Stimulated activated naive CD8-positive, alpha-beta T cell treated with anti-CD3 and anti-CD28 coated beads, Interleukin-15, Interleukin-2, amounts not matched to agents 100 ng/mL and 50 ng/mL, for 24 hours (primary cell): ENCODE results near the gene DPPA2.

Experiments
- H3K27ac Mint-ChIP-seq: one replicate; pipeline ENCODE4 v1.8.0; 2021; ENCODE audit warnings: mild to moderate bottlenecking, mixed read lengths
- H3K27me3 Mint-ChIP-seq: one replicate; pipeline ENCODE4 v1.8.0; 2021; ENCODE audit warnings: mixed read lengths
- H3K36me3 Mint-ChIP-seq: one replicate; pipeline ENCODE4 v1.8.0; 2021; ENCODE audit warnings: low read depth, mixed read lengths
- H3K4me1 Mint-ChIP-seq: one replicate; pipeline ENCODE4 v1.8.0; 2021; ENCODE audit warnings: low read depth, mixed read lengths
- H3K4me3 Mint-ChIP-seq: one replicate; pipeline ENCODE4 v1.8.0; 2021; ENCODE audit warnings: mild to moderate bottlenecking, mixed read lengths
- H3K9me3 Mint-ChIP-seq: one replicate; pipeline ENCODE4 v1.8.0; 2021; ENCODE audit warnings: mixed read lengths

The DPPA2 gene

DNA sequence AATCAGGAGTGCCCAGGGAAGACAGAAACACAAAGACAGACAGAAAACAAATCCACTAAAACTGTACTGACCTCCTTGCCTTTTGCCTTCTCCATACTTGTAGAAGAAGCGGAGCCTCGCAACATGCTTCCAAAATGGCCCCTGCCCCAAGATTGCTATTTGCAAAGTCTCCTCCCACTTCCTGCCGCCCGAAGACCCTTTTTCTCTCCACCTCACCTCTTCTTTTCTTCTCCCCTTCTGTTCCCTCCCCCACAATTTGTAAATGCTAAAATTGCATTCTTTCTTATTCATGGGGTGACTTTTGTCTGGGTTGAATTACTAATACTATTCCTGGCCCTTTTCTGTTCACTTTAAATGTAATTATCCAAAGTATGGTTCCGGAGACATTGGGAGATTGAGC, 21.1 kb upstream of the DPPA2 start, which contains the start of gene DPPA4:
DPPA4 (minus strand) TSS at position 154 of the 400 bp plus-strand sequence; CDS start at position 125, 29 bp downstream.
- H3K27ac Mint-ChIP-seq: no peak within 1 kb of the TSS
- H3K27me3 Mint-ChIP-seq: peaks cover 23% of the 10 kb centered on the region
- H3K36me3 Mint-ChIP-seq: peaks cover 6% of the 10 kb centered on the region
- H3K4me1 Mint-ChIP-seq: peaks cover 13% of the 10 kb centered on the region
- no peaks in the 10 kb centered on the region for H3K9me3 Mint-ChIP-seq
- peak within 1 kb of the TSS; percentile 79 for H3K4me3 Mint-ChIP-seq

DNA sequence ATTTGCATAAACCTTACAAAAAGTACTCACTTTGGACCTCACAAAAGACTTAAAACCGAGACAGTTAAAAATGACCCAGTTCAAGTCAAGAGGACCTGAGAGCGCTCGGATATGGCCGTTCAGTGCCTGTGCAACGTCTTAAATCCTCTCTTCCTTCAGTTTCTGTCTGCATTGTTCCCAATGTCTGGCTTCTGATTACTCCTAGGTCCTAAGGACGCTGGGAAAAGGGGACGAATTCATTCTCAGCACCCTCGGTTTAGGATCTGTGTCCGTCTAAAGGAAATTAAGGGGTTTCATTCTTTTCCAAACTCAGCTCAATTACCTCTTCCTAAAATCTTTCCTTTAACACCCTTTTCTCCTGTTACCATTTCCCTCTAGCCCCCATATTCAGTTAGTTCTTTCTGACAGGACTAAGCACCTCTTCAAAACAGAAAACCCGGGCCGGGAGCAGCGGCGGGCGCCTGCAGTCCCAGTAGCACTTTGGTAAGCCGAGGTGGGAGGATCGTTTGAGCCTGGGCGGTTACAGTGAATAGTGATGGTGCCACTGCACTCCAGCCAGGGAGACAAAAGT, 20.1 kb upstream of the DPPA2 start:
- Mint-ChIP-seq H3K27ac (no peak overlapping the region), H3K27me3 (peaks cover 23% of the 10 kb centered on the region), H3K4me3 (peak overlapping the region; percentile 79), H3K4me1 (peaks cover 13% of the 10 kb centered on the region), H3K36me3 (peaks cover 6% of the 10 kb centered on the region), H3K9me3 (no peaks in the 10 kb centered on the region)

DNA sequence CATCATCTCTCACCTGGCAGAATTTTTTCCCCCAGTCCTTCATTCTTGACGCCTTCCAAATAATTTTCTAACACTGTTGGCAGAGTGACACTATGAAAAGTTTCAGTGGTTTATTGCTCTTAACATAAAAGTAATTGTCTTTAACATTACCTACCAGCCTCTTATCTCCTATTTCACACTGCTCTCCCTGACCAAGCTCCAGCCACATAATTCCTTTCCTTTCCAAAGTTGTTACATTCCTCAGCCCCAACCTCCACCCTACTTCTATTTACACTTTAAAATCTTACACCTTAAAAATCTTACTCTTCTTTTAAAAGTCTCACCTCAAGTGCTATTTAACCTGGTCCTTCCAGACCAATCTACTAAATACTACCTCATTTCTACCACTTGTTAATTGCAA, 18.3 kb upstream of the DPPA2 start:
- no peak overlapping the region for H3K27ac Mint-ChIP-seq
- peaks cover 13% of the 10 kb centered on the region for H3K4me1 Mint-ChIP-seq
- H3K27me3 Mint-ChIP-seq: peaks cover 23% of the 10 kb centered on the region
- H3K9me3 Mint-ChIP-seq: no peaks in the 10 kb centered on the region
- H3K36me3 Mint-ChIP-seq: peaks cover 6% of the 10 kb centered on the region
- H3K4me3 Mint-ChIP-seq: no peak overlapping the region

DNA sequence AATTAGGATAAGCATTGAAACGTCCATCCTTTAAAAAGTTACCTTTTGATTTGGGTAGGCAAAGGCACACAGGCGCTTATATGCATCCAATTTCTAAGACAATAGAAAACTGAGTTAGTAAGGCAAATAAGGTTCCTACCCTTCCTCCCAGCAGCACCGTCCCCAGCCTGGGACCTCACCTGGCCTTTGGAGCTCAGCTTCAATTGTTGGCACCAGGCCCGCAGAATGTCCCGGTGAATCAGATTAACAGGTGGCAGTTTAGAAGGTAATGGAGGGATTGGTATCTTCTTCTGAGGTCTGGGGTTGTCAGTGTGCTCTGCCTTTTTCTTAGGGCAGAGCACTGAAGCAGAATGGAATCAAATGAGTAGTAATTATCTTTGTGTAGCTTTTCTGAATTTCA, 15.4 kb upstream of the DPPA2 start:
- no peaks in the 10 kb centered on the region for H3K36me3 Mint-ChIP-seq
- no peak overlapping the region for H3K4me3 Mint-ChIP-seq
- no peak overlapping the region for H3K27ac Mint-ChIP-seq
- peaks cover 7% of the 10 kb centered on the region for H3K27me3 Mint-ChIP-seq
- peaks cover 7% of the 10 kb centered on the region for H3K4me1 Mint-ChIP-seq
- H3K9me3 Mint-ChIP-seq: no peaks in the 10 kb centered on the region

DNA sequence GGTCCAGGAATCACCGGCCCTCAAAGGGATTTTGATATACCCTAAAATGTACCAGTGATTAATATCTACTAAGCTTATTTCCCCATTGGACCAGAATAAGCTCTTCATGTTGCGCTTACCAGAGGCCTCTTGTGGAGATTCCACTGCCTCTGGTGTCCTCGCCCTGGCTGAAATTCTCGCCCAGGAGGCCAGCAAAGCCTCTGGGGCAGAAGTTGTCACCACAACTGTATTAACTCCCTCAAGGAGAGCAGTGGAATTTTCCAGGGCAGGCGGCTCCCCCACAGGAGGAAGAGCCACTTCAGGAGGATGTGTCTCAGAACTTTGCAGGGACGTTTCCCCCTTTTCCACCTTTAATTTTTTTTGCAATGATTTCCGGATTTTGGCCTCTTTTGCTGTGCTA, 14.1 kb upstream of the DPPA2 start:
- Mint-ChIP-seq H3K27ac (no peak overlapping the region), H3K36me3 (no peaks in the 10 kb centered on the region), H3K27me3 (no peaks in the 10 kb centered on the region), H3K4me3 (no peak overlapping the region), H3K9me3 (no peaks in the 10 kb centered on the region), H3K4me1 (no peaks in the 10 kb centered on the region)

DNA sequence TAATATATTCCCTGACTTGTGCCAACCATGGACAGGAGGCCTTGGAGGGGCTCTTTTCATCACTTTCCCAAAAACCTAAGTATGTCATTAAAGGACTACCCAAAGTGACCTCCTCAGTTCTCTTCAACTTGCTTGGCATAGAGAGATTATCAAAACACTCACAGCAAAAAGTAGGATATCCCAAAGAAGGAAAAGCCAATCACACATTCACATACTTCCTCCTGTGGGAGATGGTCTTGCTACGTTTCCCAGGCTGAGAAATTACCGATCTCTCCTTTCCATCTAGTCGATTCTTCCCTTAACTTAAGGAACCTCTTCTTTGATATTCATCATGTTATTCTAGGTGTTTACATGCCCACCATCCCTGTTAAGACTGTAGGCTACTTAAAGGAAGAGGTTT, 11.9 kb upstream of the DPPA2 start:
- Mint-ChIP-seq H3K4me3 (no peak overlapping the region), H3K27me3 (no peaks in the 10 kb centered on the region), H3K4me1 (no peaks in the 10 kb centered on the region), H3K27ac (no peak overlapping the region), H3K9me3 (no peaks in the 10 kb centered on the region), H3K36me3 (no peaks in the 10 kb centered on the region)

DNA sequence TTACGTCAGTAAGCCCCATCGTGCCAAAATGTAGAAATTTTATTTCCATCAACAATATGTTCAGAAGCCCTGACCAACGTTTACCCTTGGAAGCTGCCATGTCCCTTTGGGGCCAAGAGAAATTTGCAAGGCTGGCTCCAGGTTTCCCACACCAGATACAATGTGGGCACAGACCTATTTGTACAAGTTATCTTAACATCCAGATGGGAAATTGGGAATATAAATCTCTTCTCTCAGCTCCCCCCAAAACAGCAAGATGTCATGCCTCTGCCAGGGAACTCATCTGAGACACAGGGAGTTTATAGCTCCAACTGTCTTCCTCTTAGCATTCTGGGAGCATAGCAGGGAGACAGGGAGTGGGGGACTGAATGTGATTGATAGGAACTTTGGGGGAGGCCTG, 9.3 kb upstream of the DPPA2 start:
- Mint-ChIP-seq H3K4me1 (no peaks in the 10 kb centered on the region), H3K9me3 (no peaks in the 10 kb centered on the region), H3K27me3 (no peaks in the 10 kb centered on the region), H3K4me3 (no peak overlapping the region), H3K36me3 (no peaks in the 10 kb centered on the region), H3K27ac (no peak overlapping the region)

DNA sequence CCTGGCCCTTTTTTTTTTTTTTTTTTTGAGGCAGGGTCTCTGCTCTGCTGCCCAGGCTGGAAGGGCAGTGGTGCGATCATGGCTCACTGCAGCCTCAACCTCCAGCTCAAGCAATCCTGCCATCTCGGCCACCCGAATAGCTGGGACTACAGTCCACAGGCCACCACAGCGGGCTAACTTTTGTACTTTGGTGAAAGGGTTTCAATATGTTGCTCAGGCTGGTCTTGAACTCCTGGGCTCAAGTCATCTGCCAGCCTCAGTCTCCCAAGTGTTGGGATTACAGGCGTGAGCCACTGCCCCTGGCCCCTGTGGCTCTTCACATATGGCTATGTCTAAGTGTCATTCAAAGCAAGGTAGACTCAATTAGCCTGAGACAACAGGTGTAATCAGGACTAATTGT, 8.8 kb upstream of the DPPA2 start:
- no peaks in the 10 kb centered on the region for H3K36me3 Mint-ChIP-seq
- no peaks in the 10 kb centered on the region for H3K27me3 Mint-ChIP-seq
- H3K9me3 Mint-ChIP-seq: no peaks in the 10 kb centered on the region
- H3K27ac Mint-ChIP-seq: no peak overlapping the region
- no peaks in the 10 kb centered on the region for H3K4me1 Mint-ChIP-seq
- H3K4me3 Mint-ChIP-seq: no peak overlapping the region

DNA sequence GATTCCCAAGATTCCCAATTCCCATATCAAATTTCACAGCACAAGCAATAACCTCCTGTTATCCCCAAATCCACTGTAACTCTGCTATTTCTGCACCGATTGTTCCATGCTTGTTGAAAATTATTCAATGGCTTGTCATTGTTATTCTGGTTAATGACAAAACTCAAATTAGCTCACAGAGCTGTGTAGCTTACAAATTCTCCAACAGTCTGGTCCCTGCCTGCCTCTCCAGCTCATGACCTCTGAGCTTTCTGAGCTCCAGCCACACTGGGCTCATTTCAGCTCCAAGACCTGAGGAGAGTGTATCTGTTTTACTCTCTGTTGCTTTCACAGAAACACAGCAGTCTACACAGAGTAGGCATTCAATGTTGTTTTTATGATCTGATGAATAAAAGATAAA, 3.3 kb downstream of the DPPA2 start:
- Mint-ChIP-seq H3K9me3 (peaks cover 2% of the 10 kb centered on the region), H3K27me3 (no peaks in the 10 kb centered on the region), H3K27ac (no peak overlapping the region), H3K4me3 (no peak overlapping the region), H3K4me1 (no peaks in the 10 kb centered on the region), H3K36me3 (no peaks in the 10 kb centered on the region)

DNA sequence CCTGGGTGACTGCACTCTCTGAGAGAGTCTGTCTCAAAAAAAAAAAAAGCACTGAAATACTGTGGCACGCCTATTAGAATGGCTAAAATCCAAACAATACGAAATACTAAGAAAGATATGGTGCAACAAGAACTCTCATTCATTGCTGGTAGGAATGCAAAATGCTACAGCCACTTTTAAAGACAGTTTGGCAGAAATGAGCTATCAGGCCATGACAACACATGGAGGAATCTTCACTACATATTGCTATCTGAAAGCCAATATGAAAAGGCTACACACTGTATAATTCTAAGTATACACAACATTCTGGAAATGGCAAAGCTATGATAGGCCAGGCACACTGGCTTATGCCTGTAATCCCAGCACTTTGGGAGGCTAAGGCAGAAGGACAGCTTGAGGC, 18.8 kb downstream of the DPPA2 start:
- Mint-ChIP-seq H3K36me3 (no peaks in the 10 kb centered on the region), H3K27me3 (no peaks in the 10 kb centered on the region), H3K9me3 (no peaks in the 10 kb centered on the region), H3K4me1 (no peaks in the 10 kb centered on the region), H3K4me3 (no peak overlapping the region), H3K27ac (no peak overlapping the region)

DNA sequence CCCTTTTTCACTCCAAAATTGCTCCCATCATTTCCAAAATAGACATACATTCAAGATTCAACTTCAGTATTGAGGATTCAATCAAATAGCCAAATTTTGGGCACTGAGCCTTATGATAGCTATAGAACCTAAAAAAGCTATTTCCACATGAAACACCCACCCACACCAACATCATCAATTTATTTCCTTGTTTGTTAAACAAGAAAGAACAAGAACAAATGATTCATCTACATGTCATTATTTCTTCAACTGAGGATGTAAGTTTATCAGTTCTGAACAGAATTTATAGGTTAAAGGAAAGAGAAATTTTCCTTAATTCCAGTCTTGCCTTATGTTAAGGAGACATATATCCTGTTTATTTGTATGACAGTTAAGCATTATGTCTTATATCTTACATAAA, 32.2 kb downstream of the DPPA2 start:
- Mint-ChIP-seq H3K4me1 (no peaks in the 10 kb centered on the region), H3K9me3 (no peaks in the 10 kb centered on the region), H3K36me3 (no peaks in the 10 kb centered on the region), H3K27ac (no peak overlapping the region), H3K4me3 (no peak overlapping the region), H3K27me3 (no peaks in the 10 kb centered on the region)

DNA sequence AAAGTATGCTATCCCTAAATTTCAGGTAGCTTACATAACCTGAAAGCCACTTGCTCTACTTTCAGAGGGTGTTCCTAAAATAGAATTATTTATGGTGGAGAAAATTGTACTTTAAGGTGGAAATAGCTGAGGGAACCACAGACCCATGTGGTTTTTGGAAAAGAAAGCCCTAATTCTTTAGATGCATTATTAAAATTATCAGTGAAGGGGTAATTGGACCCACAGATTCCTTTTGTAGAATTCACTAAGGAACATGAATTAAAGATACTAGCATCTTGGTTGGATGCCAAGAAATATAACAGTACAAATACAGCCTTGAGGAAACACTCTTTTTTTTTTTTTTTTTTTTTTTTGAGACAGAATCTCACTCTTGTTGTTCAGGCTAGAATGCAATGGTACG, 37.8 kb downstream of the DPPA2 start:
- H3K36me3 Mint-ChIP-seq: no peaks in the 10 kb centered on the region
- no peak overlapping the region for H3K27ac Mint-ChIP-seq
- H3K4me1 Mint-ChIP-seq: no peaks in the 10 kb centered on the region
- no peaks in the 10 kb centered on the region for H3K27me3 Mint-ChIP-seq
- no peaks in the 10 kb centered on the region for H3K9me3 Mint-ChIP-seq
- no peak overlapping the region for H3K4me3 Mint-ChIP-seq

DNA sequence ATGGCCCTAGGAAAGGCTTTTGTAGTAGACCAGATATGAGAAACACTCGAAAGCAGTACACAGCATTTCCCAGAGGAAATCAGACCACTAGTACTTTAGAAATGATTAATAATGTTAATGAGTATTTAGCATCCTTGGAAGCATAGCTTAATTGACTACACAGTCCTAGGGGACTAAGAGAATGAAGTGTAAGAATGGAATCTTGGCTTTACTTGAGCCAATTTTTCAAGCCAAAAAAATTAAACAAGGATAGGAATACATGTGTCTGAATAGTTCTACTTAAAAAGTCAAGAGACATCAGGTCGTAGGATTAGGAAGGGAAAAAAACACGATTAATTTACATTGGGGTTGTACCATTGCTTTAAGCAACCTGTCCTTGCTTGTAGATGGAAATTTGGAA, 38.2 kb downstream of the DPPA2 start:
- no peaks in the 10 kb centered on the region for H3K27me3 Mint-ChIP-seq
- no peak overlapping the region for H3K27ac Mint-ChIP-seq
- H3K4me1 Mint-ChIP-seq: no peaks in the 10 kb centered on the region

DNA sequence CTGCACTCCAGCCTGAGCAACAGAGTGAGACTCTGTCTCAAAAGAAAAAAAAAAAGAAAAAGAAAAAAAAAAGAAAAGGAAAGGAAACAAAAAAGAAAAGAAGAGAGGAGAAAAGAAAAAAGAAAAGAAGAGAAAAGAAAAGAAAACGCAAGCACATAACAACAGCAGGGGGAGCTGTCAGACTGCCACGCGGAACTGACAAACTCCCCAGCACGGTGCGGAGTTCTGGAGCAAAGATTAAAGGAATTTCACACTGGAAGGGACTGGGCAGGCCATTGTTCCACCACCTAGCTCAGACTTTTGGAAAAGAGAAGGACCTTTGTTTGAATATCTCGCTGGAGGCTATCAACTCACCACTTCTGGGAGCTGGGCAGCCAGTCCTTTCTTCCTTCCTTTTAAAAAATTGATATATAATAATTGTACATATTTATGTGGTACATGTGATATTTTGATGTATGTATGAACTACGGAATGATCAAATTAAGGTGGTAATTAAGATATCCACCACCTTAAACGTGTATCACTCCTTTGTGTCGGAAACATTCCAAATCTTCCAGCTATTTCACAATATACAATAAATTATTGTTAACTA, 40.5 kb downstream of the DPPA2 start:
- H3K4me3 Mint-ChIP-seq: no peak overlapping the region

More for the DNA sequence above, 38.2 kb downstream of the DPPA2 start:
- Mint-ChIP-seq H3K9me3 (no peaks in the 10 kb centered on the region), H3K36me3 (no peaks in the 10 kb centered on the region), H3K4me3 (no peak overlapping the region)

DNA sequence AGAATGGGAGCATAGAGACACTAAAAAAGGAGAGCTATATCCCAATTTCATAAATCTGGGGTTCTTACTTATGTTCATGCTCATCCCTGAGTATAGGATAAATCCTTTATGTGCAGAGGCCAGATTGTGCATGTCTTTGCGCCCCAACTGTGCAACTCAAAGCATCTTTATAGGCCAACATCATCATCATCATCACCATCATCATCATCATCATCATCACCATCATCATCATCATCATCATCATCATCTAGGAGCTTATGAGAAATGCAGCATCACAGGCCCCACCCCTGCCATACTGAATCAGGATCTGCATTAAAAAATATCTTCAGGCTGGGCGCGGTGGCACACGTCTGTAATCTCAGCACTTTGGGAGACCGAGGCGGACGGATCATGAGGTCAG, 45.5 kb downstream of the DPPA2 start:
- Mint-ChIP-seq H3K9me3 (no peaks in the 10 kb centered on the region), H3K27me3 (peaks cover 4% of the 10 kb centered on the region), H3K4me1 (no peaks in the 10 kb centered on the region), H3K36me3 (no peaks in the 10 kb centered on the region), H3K4me3 (no peak overlapping the region), H3K27ac (no peak overlapping the region)

More for the DNA sequence above, 40.5 kb downstream of the DPPA2 start:
- no peaks in the 10 kb centered on the region for H3K9me3 Mint-ChIP-seq
- H3K4me1 Mint-ChIP-seq: no peaks in the 10 kb centered on the region
- H3K27ac Mint-ChIP-seq: no peak overlapping the region
- no peaks in the 10 kb centered on the region for H3K36me3 Mint-ChIP-seq
- H3K27me3 Mint-ChIP-seq: peaks cover 4% of the 10 kb centered on the region
